Measurements from ENCODE around the gene KLHL29.

The KLHL29 gene

DNA sequence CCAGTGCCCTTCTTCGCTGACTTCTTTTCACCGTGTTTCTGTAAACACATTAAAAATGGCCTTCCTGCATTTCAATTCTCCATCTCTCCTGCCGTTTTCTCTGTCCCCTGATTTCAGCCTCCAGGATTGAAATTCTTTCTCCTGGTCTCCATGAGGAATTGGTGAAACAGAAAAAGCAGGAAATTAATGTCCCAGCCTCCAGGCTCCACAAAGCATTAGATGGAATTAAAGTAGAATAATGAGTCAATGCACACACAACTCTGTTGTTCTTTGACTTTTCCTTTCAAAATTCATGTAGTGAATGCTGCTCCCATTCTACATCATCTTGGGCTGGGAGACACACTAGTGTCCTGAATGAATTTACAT lies 209.5 kb downstream of the KLHL29 start:
- TF ChIP-seq, protein P1, sequence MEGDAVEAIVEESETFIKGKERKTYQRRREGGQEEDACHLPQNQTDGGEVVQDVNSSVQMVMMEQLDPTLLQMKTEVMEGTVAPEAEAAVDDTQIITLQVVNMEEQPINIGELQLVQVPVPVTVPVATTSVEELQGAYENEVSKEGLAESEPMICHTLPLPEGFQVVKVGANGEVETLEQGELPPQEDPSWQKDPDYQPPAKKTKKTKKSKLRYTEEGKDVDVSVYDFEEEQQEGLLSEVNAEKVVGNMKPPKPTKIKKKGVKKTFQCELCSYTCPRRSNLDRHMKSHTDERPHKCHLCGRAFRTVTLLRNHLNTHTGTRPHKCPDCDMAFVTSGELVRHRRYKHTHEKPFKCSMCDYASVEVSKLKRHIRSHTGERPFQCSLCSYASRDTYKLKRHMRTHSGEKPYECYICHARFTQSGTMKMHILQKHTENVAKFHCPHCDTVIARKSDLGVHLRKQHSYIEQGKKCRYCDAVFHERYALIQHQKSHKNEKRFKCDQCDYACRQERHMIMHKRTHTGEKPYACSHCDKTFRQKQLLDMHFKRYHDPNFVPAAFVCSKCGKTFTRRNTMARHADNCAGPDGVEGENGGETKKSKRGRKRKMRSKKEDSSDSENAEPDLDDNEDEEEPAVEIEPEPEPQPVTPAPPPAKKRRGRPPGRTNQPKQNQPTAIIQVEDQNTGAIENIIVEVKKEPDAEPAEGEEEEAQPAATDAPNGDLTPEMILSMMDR (IDR thresholded peaks at IDR 0.05; ENCODE audit: low read length, missing control alignments): no peak
- no peak overlapping the region for H3K4me3 ChIP-seq (replicated peaks; ENCODE audit: low read depth, low read length)
- no peak for DNase-seq (ENCODE audit: low read depth)

DNA sequence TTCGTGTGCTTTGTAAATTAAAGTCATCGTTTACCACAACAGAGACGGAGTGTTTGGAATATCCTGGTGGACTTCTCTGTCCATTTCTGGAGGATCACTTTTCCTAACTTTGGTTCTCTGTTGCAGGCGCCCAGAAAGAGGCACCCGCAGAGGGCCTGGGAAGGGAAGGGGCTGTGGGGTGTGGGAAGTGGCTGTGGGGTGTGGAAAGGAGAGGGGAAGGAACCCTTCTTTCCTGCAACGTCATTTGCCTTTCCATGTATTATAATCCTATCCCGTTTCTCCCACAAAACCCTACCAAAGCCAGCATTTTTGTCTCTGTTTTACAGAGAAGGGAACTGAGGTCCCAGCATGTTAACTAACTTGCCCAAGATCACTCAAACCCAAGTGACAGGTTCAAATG lies 210.0 kb downstream of the KLHL29 start:
- TF ChIP-seq, protein P1 (IDR thresholded peaks at IDR 0.05; ENCODE audit: low read length, missing control alignments): no peak
- no peak overlapping the region for H3K4me3 ChIP-seq (replicated peaks; ENCODE audit: low read depth, low read length)
- no peak for DNase-seq (ENCODE audit: low read depth)

DNA sequence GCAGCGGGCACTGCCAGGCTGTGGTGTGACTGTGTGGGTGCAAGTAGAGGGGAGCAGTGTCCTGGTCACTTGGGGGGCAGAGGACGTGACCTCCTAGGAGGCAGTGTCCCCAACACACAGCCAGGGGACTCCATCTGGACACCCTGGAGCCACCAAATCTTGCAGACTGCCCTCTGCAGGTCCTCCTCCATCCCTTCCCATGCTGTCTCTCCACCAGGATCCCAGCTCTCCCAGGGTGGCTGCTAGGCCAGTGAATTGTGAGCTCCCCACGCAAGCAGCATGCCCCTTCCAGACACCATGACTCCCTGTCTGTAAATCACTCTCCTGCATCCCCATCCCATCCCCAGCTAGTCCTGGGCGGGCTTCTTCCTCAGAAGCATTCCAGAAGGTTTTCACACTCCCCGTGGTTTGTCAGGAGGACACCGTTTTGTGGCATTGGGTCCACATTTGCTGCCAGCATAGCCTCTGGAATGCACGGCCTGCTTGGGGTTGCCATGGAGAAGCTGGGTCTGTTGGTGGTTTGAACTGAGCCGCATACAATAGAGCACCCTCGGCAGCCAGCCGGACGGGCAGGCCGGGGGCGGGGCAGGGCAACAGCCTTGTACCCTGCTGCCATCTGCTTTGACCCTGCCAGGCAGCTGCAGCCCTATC lies 210.7 kb downstream of the KLHL29 start:
- peak; percentile 30 for DNase-seq (ENCODE audit: low read depth)
- H3K4me3 ChIP-seq (replicated peaks; ENCODE audit: low read depth, low read length): no peak overlapping the region
- TF ChIP-seq, protein P1 (IDR thresholded peaks at IDR 0.05; ENCODE audit: low read length, missing control alignments): no peak

DNA sequence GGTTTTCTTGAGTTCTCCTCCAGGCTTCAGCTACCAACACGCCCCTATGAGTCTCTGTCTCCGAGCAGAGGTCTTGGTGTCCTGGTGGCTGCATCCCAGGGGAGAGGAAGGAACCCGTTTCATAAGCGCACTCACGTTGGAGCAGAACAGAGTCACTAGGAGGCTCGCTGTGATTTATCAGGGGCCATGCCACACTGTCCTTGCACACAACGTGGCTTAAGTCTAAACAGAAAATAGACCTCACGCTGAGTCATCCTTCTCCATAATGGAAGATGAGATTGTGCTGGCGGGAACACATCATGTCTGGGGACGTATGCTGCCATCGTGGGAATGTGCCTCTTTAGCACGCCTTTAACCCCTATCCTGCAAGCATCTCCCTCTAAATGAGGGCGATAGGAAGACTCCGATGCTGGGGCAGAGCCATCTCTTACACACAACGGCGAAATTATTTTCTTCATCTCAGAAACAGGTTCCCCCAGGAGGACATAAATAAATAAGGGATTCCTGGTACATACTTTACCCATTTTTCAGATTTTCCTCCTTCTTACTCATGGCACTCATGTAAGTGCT lies 211.4 kb downstream of the KLHL29 start:
- peak; percentile 8 for DNase-seq (ENCODE audit: low read depth)
- no peak overlapping the region for H3K4me3 ChIP-seq (replicated peaks; ENCODE audit: low read depth, low read length)
- TF ChIP-seq, protein P1 (IDR thresholded peaks at IDR 0.05; ENCODE audit: low read length, missing control alignments): no peak

DNA sequence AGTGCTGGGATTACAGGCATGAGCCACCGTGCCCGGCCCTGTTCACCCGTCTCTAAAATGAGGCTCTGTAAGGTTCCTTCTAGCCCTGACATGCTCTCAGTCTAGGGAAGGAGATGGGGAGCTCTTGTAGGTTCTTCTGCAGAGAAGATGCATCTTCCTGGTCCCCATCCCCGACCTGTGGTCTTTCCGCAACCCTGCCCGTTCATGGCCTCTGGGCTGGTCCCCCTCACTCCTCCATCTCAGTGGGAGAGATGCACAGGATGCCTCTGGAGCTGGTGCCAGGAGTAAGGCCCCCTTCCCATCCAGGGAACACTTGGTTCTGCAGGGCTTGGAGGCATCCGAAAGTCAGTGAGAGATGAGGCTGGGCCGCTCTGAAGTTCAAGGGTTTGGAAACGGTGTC lies 212.7 kb downstream of the KLHL29 start:
- TF ChIP-seq, protein P1 (IDR thresholded peaks at IDR 0.05; ENCODE audit: low read length, missing control alignments): no peak
- no peak for DNase-seq (ENCODE audit: low read depth)

DNA sequence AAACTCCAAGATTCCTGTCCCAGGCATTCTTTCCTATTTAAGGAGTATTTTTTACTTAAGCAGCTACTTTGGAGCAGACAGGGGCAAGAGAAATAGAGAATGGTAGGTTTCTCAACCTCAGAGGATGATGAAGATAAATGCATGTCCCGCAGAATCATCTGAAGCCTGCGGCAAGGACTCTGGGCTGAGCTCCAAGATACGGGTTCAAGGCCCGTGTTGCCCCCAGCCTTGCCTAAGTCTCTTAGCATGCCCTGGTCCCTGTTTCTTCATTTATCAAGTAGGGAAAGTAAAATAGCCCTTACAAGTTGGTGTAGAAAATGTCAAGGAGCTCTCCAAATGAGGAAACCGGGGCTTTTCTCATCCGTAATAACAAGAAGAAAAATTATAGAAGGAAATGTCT lies 214.0 kb downstream of the KLHL29 start:
- no peak overlapping the region for H3K4me3 ChIP-seq (replicated peaks; ENCODE audit: low read depth, low read length)
- TF ChIP-seq, protein P1 (IDR thresholded peaks at IDR 0.05; ENCODE audit: low read length, missing control alignments): no peak
- no peak for DNase-seq (ENCODE audit: low read depth)

More for the DNA sequence above, 212.7 kb downstream of the KLHL29 start:
- no peak overlapping the region for H3K4me3 ChIP-seq (replicated peaks; ENCODE audit: low read depth, low read length)

DNA sequence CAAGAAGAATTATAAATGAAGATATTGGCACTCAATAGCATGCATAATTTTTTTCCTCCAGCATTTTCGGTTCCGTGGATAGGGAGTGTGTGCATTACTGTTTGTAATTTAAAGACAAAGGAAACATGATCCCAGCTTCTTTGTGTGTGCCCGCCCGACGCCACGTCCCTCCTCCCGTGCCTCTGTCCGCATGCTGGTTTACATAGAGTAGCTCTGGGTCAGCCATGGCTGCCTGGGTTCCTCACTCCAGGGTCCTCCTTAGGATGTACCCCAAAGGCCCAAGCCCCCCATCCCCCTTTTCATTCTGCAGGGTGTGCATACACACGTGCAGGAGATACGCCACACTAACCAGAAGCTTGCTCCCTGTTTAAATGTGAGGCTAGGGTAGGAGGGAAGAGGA lies 214.7 kb downstream of the KLHL29 start:
- no peak for DNase-seq (ENCODE audit: low read depth)

More for the DNA sequence above, 214.7 kb downstream of the KLHL29 start:
- TF ChIP-seq, protein P1 (IDR thresholded peaks at IDR 0.05; ENCODE audit: low read length, missing control alignments): no peak
- no peak overlapping the region for H3K4me3 ChIP-seq (replicated peaks; ENCODE audit: low read depth, low read length)

Measured in fibroblast of pulmonary artery (primary cell).